A673 (cell line): Measurements from ENCODE around the gene TIRAP. TPM values are rescaled to one million over a fixed set of nuclear protein-coding genes. Genes with fewer than 3 reads are reported as not detected.

Source experiments
- BruUV-seq: library from RNA; stranded (reverse); fragments of 400-500 nt; replicated peaks from 2 replicates; lab custom pipeline; 2021; lab: Mats Ljungman, UMichigan
- CTCF ChIA-PET: fragments of 300-600 bp; sonication (Branson Sonifier 250); formaldehyde crosslinking; loops from one replicate; lab custom pipeline; 2022; ENCODE audit warnings: antibody characterized with exemption; lab: Charles Lee
- POLR2A ChIA-PET: fragments of 300-600 bp; sonication (Branson Sonifier 250); formaldehyde crosslinking; loops from one replicate; lab custom pipeline; 2022; ENCODE audit warnings: antibody characterized with exemption; ENCODE audit not compliant: low non-redundant PET; lab: Charles Lee
- DNase-seq: peaks from one replicate; pipeline ENCODE4 v3.0.0-alpha.2; 2015; ENCODE audit warnings: low spot score
- H3K27ac ChIP-seq: fragments of 200-600 bp; sonication (generic); 2 replicates; pipeline ENCODE4 v1.5.1; 2016; ENCODE audit warnings: mixed run types, low read depth, mild to moderate bottlenecking, mixed read lengths, antibody characterized with exemption, low read length; ENCODE audit not compliant: poor library complexity, severe bottlenecking
- H3K27me3 ChIP-seq: fragments of 200-600 bp; sonication (generic); replicated peaks from 2 replicates; pipeline ENCODE4 v1.6.1; 2017; ENCODE audit warnings: mixed run types, low read depth, mild to moderate bottlenecking, mixed read lengths, antibody characterized with exemption, low read length; ENCODE audit not compliant: insufficient read depth, poor library complexity
- H3K36me3 ChIP-seq: fragments of 200-600 bp; sonication (generic); 2 replicates; pipeline ENCODE4 v1.6.1; 2016; ENCODE audit warnings: mixed run types, mild to moderate bottlenecking, mixed read lengths, antibody characterized with exemption, low read length; ENCODE audit not compliant: insufficient read depth, poor library complexity, severe bottlenecking
- H3K4me1 ChIP-seq: fragments of 200-600 bp; sonication (generic); 2 replicates; pipeline ENCODE4 v1.6.1; 2017; ENCODE audit warnings: mixed run types, mild to moderate bottlenecking, mixed read lengths, antibody characterized with exemption, low read length; ENCODE audit not compliant: insufficient read depth, poor library complexity, severe bottlenecking
- H3K4me3 ChIP-seq: fragments of 200-600 bp; sonication (generic); 2 replicates; pipeline ENCODE4 v1.5.1; 2016; ENCODE audit warnings: low read depth, mixed run types, mild to moderate bottlenecking, mixed read lengths, low read length; ENCODE audit not compliant: poor library complexity, severe bottlenecking
- H3K9me3 ChIP-seq: fragments of 200-600 bp; sonication (generic); 2 replicates; pipeline ENCODE4 v1.6.1; 2016; ENCODE audit warnings: mixed run types, low read depth, mild to moderate bottlenecking, mixed read lengths, antibody characterized with exemption, low read length; ENCODE audit not compliant: poor library complexity, severe bottlenecking
- CTCF ChIP-seq: fragments of 300-800, 200-600 bp; sonication (generic); conservative IDR thresholded peaks from 2 replicates; pipeline ENCODE4 v1.5.1; 2017; ENCODE audit warnings: low read depth, mild to moderate bottlenecking, antibody characterized with exemption, low read length, moderate library complexity, mixed read lengths
- EZH2 ChIP-seq: fragments of 200-600 bp; sonication (generic); IDR thresholded peaks from 2 replicates; pipeline ENCODE4 v1.6.1; 2017; ENCODE audit warnings: borderline replicate concordance, low read depth, mild to moderate bottlenecking, mixed read lengths, antibody characterized with exemption, low read length; ENCODE audit not compliant: poor library complexity, severe bottlenecking
- intact Hi-C: fragments of 100-400 bp; cut with micrococcal nuclease; formaldehyde crosslinking; loops from one replicate; pipeline ENCODE4 v1.10.0; 2022; ENCODE audit not compliant: unreplicated experiment
- total RNA-seq: library from RNA; stranded (reverse); gene quantifications from 2 replicates; pipeline ENCODE4 v1.2.3, GENCODE V29; 2021

The TIRAP gene
- total RNA-seq, 1 experiment from 2014 or later = 11.3 TPM

DNA sequence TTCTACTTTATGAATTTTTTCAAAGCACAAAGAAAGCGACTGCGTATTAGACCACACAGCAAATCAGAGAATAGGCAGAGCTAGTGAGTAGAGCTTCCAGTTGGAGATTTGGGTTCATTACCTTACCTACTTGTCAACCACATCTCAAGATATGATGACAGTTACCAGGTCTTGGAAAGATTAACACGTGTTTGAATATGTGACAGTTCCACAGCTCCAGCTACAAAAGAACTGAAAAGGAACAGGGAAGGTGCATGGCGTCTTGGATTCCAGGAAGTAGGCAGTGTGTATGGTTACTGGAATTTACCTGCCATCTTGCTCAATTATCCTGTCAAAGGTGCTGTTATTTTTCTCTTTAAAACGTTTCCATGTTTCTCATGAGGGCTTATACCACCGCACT lies 5.3 kb downstream of the TIRAP start:
- Histone ChIP-seq H3K9me3 (no peaks in the 10 kb centered on the region), H3K27me3 (no peaks in the 10 kb centered on the region), H3K27ac (no peak overlapping the region), H3K4me3 (no peak overlapping the region), H3K4me1 (peaks cover 8% of the 10 kb centered on the region), H3K36me3 (peaks cover 11% of the 10 kb centered on the region)
- POLR2A ChIA-PET = interaction anchor here (0.6 kb wide), 1 partner anchor 176 kb away, joined by 8 read pairs; no protein-coding TSS in a partner anchor
- no TSS peak for BruUV-seq
- no peak for TF ChIP-seq EZH2
- TF ChIP-seq CTCF = no peak
- CTCF ChIA-PET = no interaction called here
- intact Hi-C loops = no loop called here
- no peak for DNase-seq

DNA sequence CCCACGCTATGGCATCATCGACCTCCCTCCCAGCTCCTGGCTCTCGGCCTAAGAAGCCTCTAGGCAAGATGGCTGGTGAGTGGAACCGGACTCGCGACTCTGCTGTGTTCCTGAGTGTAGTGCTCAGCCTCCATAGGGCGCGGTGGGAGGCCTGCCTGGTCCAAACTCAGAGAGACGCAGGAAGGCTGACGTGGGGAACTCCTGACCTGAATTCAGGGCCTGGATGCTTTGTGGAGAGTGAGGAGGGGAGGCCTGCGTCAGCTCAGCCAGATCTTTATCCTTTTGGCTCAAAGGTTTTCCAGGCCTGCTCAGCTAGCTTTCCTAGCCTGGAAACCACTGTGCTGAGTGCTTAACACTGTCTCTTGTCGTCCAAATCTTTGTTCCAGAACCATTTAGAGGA lies 8.0 kb downstream of the TIRAP start:
- Histone ChIP-seq H3K9me3 (no peaks in the 10 kb centered on the region), H3K4me1 (no peaks in the 10 kb centered on the region), H3K27me3 (no peaks in the 10 kb centered on the region), H3K36me3 (peaks cover 15% of the 10 kb centered on the region), H3K27ac (no peak overlapping the region), H3K4me3 (no peak overlapping the region)
- BruUV-seq = no TSS peak
- DNase-seq = no peak
- CTCF ChIA-PET = no interaction called here
- TF ChIP-seq CTCF (no peak), EZH2 (no peak)
- intact Hi-C loops = no loop called here
- POLR2A ChIA-PET = no interaction called here

DNA sequence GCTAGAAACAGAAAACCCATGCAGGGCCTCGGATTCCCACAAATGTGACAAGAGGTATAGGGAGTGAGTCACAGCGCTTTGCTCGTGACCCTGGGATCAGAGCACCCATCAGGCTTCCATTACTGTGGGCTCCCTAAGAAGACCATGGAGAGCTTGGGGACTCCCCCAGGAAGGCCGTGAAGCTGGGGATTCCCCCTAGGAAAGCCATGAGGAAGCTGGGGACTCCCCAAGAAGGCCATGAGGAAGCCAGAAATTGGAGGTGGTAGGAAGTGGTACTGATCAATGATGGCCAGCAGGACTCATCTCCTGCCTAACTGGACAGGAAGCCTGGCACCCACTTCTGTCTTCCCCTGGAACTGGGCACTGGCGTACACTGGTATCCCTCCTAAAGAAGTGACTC lies 10.8 kb downstream of the TIRAP start:
- no TSS peak for BruUV-seq
- intact Hi-C loops = no loop called here
- Histone ChIP-seq H3K36me3 (peaks cover 15% of the 10 kb centered on the region), H3K4me1 (no peaks in the 10 kb centered on the region), H3K27me3 (no peaks in the 10 kb centered on the region), H3K4me3 (no peak overlapping the region), H3K9me3 (no peaks in the 10 kb centered on the region), H3K27ac (no peak overlapping the region)
- TF ChIP-seq CTCF (no peak), EZH2 (no peak)
- DNase-seq = no peak
- ChIA-PET CTCF (no interaction called here), POLR2A (no interaction called here)
